Brain pericyte (primary cell): ENCODE results near the gene PTPRD.

Experiments used
- DNase-seq: peaks from one replicate; pipeline ENCODE4 v3.0.0-alpha.2; 2012; ENCODE audit warnings: low read depth, low spot score

Gene PTPRD

DNA sequence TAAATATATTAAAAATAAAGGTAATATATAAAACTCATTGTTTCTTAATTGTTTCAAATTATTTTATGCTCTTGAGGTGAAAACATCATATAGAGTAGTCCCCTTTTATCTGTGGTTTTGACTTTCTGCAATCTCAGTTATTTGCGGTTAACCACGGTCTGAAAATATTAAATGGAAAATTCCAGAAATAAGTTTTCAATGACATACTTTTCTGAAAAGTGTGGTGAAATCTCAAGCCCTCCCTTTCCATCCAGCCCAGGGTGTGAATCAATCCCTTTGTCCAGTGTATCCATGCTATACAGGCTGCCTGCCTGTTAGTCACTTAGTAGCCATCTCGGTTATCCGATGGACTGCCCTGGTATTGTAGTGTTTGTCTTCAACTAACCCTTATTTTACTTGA lies 2266.5 kb downstream of the PTPRD start:
- DNase-seq = no peak

- DNase-seq = no peak
These were observed 2273.9 kb downstream of the PTPRD start for GRCh38 chr9:8338767-8339510.

DNA sequence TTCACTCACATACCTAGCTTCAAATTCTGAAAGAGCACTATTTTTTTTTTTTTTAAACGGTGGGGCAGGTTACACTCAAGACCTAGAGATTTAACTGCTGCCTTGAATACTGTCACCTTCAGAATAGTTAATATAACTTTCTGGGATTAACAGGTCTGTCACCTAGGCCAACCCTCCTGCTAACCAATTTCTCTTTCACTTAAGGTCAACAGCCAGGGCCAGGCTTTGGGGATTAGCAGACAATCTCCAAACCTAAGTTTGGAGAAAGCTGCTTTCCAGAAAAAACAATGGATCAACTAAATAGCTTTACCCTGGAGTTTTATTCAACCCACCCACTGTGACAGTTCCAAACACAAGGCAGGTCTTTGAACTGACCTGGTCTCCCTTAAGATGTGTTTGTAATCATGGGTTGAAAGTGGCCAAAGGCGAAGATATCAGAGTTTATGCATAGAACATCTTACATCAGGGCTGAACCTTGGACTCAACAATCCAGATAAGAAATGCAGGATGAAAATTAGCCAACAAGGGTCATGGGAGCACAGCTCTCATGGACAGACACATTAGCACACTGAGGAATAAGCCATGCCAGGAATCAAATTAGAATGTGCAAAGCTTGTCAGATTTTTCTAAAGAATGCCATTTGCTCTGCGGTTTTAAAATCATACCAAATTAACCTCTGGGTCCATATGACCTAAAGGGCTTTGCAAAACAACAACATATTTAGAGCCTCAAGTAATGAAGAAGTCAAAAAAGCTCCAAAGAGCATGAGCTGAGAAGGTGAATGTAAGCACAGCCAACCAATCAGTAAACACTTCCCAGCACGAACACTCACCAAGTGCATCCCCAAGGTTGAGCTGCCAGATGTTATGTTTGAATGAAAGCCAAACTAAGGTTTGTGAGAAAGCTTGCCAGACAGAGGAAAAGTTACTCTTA lies 2274.7 kb downstream of the PTPRD start:
- DNase-seq = peak; percentile 73

- DNase-seq = no peak
These were observed 2279.9 kb downstream of the PTPRD start for GRCh38 chr9:8332871-8333270.

DNA sequence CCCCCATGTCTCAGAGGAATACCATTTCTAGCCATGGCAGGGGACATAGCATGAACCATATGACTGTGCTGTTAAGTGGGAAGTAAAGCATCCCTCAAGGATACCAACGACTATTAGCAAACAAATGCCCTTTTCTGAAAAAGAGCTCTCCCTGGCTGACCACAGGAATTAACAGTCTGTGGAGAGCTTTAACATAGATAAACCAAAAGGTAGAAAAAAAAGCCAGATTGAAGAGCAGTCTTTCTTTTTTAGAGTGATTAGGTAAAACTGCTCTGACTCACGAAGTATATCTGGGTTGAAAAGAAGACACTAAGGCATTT lies 2280.5 kb downstream of the PTPRD start:
- no peak for DNase-seq

DNA sequence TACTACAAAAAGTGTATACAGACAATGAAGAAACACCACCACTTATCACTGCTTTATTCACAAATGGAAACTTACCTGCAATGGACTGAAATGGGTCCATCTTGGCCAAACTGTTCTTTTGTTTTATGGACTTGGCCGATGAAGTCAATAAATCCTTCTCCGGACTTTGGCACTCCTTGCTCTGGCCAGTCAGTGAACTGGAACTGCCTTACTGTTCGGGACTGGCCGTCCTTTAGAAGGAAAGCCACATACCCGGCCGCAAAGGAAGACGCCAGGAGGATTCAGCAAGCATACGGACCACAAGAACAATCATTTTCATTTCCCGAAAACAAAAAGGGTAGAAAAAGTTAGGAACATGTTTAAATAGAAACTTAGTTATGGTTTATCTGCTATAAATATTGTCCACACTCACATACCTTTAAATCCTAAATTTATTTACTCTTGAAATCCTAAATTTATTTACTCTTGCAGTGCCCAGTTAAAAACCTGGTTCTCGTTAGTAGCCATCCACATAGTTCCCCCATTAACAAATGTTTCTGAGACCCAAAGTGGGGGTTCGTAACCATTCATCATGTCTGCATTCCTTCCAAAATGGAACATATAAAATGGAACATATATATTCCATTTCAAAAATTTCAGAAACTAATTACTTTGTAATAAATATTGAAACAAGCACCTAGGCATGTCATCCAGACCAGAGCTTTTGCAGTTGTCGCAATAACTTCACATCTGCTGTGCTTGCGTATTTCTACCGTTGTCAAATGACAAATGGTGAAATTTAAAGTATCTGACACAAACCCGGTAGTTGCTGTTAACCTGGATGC lies 2281.1 kb downstream of the PTPRD start:
- DNase-seq = no peak

DNA sequence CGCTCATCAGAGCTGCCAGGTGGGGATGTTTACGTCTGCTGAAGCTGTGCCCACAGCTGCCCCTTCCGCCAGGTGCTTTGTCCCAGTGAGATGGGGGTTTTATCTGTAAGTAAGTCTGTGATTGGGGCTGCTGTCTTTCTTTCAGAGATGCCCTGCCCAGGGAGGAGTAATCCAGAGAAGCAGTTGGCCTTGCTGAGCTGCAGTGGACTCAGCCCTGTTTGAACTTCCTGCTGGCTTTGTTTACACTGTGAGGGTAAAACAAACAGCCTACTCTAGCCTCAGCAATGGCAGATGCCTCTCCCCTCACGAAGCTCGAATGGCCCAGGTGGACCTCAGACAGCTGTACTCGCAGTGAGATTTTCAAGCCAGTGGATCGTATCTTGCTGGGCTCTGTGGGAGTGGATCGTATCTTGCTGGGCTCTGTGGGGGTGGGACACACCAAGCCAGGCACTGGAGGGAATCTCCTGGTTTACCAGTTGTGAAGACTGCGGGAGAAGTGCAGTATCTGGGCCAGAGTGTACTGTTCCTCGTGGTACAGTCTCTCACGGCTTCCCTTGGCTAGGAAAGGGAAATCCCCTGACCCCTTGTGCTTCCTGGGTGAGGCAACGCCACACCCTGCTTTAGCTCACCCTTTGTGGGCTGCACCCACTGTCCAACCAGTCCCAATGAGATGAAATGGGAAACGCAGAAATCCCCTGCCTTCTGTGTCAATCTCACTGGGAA lies 2283.1 kb downstream of the PTPRD start:
- peak; percentile 21 for DNase-seq

GRCh38 chr9:8315211-8315610 lies 2297.6 kb downstream of the PTPRD start:
- DNase-seq = no peak

DNA sequence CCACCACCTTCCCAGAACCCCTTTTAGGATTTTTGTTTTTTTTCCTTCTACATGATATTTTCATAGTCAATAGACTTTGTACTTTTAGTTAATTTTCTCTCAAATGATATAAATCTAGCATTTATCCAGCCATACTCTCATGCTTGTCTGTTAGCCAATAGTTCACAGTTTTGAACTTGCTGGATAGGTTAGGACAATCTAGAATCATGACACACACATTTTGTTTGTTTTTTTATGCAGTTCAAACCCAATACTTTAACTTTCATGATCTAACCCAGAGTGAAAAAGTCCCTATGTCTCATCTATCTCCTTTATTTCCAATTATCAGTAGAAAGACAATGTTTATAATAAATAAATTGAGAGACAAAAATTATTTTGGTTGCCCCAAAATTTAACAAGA lies 2303.5 kb downstream of the PTPRD start:
- DNase-seq = no peak

- no peak for DNase-seq
These were observed 2308.1 kb downstream of the PTPRD start for GRCh38 chr9:8304720-8305119.

GRCh38 chr9:8301296-8301695 lies 2311.5 kb downstream of the PTPRD start:
- DNase-seq = no peak

GRCh38 chr9:8297047-8297446 lies 2315.8 kb downstream of the PTPRD start:
- DNase-seq = no peak

GRCh38 chr9:8292657-8293056 lies 2320.1 kb downstream of the PTPRD start:
- no peak for DNase-seq

DNA sequence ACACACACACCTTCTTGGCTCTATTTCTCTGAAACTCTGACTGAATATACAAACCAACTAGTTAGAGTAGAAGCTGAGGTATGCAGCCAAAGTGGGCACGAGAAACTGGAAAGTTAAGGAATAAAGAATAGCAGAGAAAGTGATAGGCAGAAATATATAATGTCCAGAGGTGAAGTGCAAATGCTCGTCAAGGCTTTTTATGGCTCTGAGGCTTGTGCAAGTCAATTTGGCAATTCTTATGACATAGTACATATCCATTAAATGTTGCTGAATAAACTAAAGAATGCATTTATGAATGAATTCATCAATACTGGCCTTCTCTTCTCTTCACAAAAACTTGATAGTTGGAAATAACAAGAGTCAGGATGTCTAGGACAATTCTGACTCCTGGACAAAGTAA lies 2323.1 kb downstream of the PTPRD start:
- DNase-seq = no peak

GRCh38 chr9:8287970-8288369 lies 2324.8 kb downstream of the PTPRD start:
- DNase-seq = no peak

- DNase-seq = no peak
These were observed 2325.3 kb downstream of the PTPRD start for GRCh38 chr9:8287501-8287900.

- no peak for DNase-seq
These were observed 2327.9 kb downstream of the PTPRD start for GRCh38 chr9:8284884-8285283.

- DNase-seq = no peak
These were observed 2330.3 kb downstream of the PTPRD start for GRCh38 chr9:8282535-8282934.

GRCh38 chr9:8280811-8281210 lies 2332.0 kb downstream of the PTPRD start:
- DNase-seq = no peak

GRCh38 chr9:8278048-8278447 lies 2334.8 kb downstream of the PTPRD start:
- DNase-seq = no peak

GRCh38 chr9:8270235-8270634 lies 2342.6 kb downstream of the PTPRD start:
- no peak for DNase-seq

- DNase-seq = no peak
These were observed 2343.9 kb downstream of the PTPRD start for GRCh38 chr9:8268881-8269280.
